Measurements from ENCODE around the gene PPM1M.

- TF ChIP-seq CTCF (IDR thresholded peaks at IDR 0.05) (no peak), POLR2AphosphoS5 (IDR thresholded peaks at IDR 0.05) (no peak), POLR2A (IDR thresholded peaks at IDR 0.05) (no peak)
Observed at GRCh38 chr3:52222319-52223221, 23.0 kb upstream of the PPM1M start.

Measured in transverse colon (tissue), 4 donors.